A673 (cell line): ENCODE measurements around the gene PPP2R3B. TPM values are rescaled to one million over a fixed set of nuclear protein-coding genes. Genes with fewer than 3 reads are reported as not detected.

Source experiments
- BruUV-seq: library from RNA; stranded (reverse); fragments of 400-500 nt; replicated peaks from 2 replicates; lab custom pipeline; 2021; lab: Mats Ljungman, UMichigan
- CTCF ChIA-PET: fragments of 300-600 bp; sonication (Branson Sonifier 250); formaldehyde crosslinking; loops from one replicate; lab custom pipeline; 2022; ENCODE audit warnings: antibody characterized with exemption; lab: Charles Lee
- POLR2A ChIA-PET: fragments of 300-600 bp; sonication (Branson Sonifier 250); formaldehyde crosslinking; loops from one replicate; lab custom pipeline; 2022; ENCODE audit warnings: antibody characterized with exemption; ENCODE audit not compliant: low non-redundant PET; lab: Charles Lee
- DNase-seq: peaks from one replicate; pipeline ENCODE4 v3.0.0-alpha.2; 2015; ENCODE audit warnings: low spot score
- H3K27ac ChIP-seq: fragments of 200-600 bp; sonication (generic); 2 replicates; pipeline ENCODE4 v1.5.1; 2016; ENCODE audit warnings: mixed run types, low read depth, mild to moderate bottlenecking, mixed read lengths, antibody characterized with exemption, low read length; ENCODE audit not compliant: poor library complexity, severe bottlenecking
- H3K27me3 ChIP-seq: fragments of 200-600 bp; sonication (generic); replicated peaks from 2 replicates; pipeline ENCODE4 v1.6.1; 2017; ENCODE audit warnings: mixed run types, low read depth, mild to moderate bottlenecking, mixed read lengths, antibody characterized with exemption, low read length; ENCODE audit not compliant: insufficient read depth, poor library complexity
- H3K36me3 ChIP-seq: fragments of 200-600 bp; sonication (generic); 2 replicates; pipeline ENCODE4 v1.6.1; 2016; ENCODE audit warnings: mixed run types, mild to moderate bottlenecking, mixed read lengths, antibody characterized with exemption, low read length; ENCODE audit not compliant: insufficient read depth, poor library complexity, severe bottlenecking
- H3K4me1 ChIP-seq: fragments of 200-600 bp; sonication (generic); 2 replicates; pipeline ENCODE4 v1.6.1; 2017; ENCODE audit warnings: mixed run types, mild to moderate bottlenecking, mixed read lengths, antibody characterized with exemption, low read length; ENCODE audit not compliant: insufficient read depth, poor library complexity, severe bottlenecking
- H3K4me3 ChIP-seq: fragments of 200-600 bp; sonication (generic); 2 replicates; pipeline ENCODE4 v1.5.1; 2016; ENCODE audit warnings: low read depth, mixed run types, mild to moderate bottlenecking, mixed read lengths, low read length; ENCODE audit not compliant: poor library complexity, severe bottlenecking
- H3K9me3 ChIP-seq: fragments of 200-600 bp; sonication (generic); 2 replicates; pipeline ENCODE4 v1.6.1; 2016; ENCODE audit warnings: mixed run types, low read depth, mild to moderate bottlenecking, mixed read lengths, antibody characterized with exemption, low read length; ENCODE audit not compliant: poor library complexity, severe bottlenecking
- EZH2 ChIP-seq: fragments of 200-600 bp; sonication (generic); IDR thresholded peaks from 2 replicates; pipeline ENCODE4 v1.6.1; 2017; ENCODE audit warnings: borderline replicate concordance, low read depth, mild to moderate bottlenecking, mixed read lengths, antibody characterized with exemption, low read length; ENCODE audit not compliant: poor library complexity, severe bottlenecking
- intact Hi-C: fragments of 100-400 bp; cut with micrococcal nuclease; formaldehyde crosslinking; loops from one replicate; pipeline ENCODE4 v1.10.0; 2022; ENCODE audit not compliant: unreplicated experiment
- total RNA-seq: library from RNA; stranded (reverse); gene quantifications from 2 replicates; pipeline ENCODE4 v1.2.3, GENCODE V29; 2021
- TF ChIP-seq, protein P1 (sequence below): fragments of 300-800, 200-600 bp; sonication (generic); conservative IDR thresholded peaks from 2 replicates; pipeline ENCODE4 v1.5.1; 2017; ENCODE audit warnings: low read depth, mild to moderate bottlenecking, antibody characterized with exemption, low read length, moderate library complexity, mixed read lengths

Gene PPP2R3B
- total RNA-seq, 1 experiment from 2014 or later = 43.6 TPM

DNA sequence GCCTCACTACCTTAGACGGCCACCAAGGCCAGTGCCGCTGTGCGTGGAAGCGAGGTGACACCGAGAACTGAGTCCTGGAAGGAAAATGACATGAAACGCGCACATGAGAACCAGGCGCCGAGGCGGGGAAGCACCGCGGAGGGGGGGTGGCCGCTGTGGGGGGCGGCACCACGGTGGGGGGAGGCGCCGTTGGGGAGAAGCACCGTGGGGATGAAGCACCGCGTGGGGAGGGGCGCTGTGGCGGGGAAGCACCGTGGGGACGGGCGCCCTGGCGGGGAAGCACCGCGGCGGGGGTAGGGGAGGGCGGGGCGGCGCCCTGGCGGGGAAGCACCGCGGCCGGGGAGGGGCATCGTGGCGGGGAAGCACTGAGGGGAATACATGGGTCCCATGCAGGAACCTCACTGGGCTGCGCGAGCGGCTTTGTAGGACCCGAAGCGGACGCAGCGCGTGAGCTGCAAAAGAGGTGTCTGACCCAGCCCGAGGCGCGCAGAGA, 28.0 kb downstream of the PPP2R3B start:
- DNase-seq = no peak
- H3K9me3 ChIP-seq = no peaks in the 10 kb centered on the region
- no peak overlapping the region for H3K27ac ChIP-seq
- no peak for TF ChIP-seq EZH2
- TF ChIP-seq, protein P1, sequence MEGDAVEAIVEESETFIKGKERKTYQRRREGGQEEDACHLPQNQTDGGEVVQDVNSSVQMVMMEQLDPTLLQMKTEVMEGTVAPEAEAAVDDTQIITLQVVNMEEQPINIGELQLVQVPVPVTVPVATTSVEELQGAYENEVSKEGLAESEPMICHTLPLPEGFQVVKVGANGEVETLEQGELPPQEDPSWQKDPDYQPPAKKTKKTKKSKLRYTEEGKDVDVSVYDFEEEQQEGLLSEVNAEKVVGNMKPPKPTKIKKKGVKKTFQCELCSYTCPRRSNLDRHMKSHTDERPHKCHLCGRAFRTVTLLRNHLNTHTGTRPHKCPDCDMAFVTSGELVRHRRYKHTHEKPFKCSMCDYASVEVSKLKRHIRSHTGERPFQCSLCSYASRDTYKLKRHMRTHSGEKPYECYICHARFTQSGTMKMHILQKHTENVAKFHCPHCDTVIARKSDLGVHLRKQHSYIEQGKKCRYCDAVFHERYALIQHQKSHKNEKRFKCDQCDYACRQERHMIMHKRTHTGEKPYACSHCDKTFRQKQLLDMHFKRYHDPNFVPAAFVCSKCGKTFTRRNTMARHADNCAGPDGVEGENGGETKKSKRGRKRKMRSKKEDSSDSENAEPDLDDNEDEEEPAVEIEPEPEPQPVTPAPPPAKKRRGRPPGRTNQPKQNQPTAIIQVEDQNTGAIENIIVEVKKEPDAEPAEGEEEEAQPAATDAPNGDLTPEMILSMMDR = no peak
- no peaks in the 10 kb centered on the region for H3K36me3 ChIP-seq
- intact Hi-C loops = no loop called here
- no peaks in the 10 kb centered on the region for H3K4me1 ChIP-seq
- ChIA-PET POLR2A (no interaction called here), CTCF (no interaction called here)
- no TSS peak for BruUV-seq
- no peak overlapping the region for H3K4me3 ChIP-seq
- H3K27me3 ChIP-seq = no peaks in the 10 kb centered on the region

DNA sequence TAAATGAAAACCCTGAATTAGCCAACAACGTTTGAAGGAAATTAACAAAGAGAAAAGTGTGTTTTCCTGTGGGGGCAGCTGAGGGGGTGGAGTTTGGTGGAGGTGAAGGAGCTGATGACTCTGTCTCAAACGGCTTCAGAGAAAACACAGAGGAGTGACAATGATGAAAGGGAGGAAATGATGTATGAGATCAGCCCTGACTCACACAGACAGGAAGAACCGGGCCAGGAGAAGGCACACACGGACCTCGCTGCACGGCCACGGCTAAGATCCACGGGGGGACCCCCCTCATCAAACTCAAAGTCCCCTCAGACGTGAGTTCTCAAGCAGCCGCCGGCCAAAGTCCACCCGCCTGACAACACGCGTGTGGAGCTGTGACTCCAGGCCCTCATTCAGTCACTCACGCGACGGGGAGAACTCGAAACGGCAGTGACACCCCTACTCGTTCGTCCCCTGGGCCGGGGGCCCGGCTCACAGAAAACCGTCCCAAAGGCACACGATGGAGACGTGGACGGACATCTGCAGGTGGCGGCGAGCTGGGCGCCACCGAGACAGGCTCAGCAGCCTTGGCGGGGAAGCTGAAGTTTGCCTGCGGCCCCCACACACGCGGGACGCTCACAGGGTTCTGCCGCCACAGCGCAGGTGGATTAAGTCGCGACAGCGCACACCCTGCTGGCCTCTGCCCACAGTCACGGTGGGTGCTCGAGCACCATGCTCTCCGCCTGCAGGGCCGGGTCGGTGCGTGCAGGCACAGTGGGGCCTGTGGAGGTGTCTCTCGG, 28.8 kb downstream of the PPP2R3B start:
- Histone ChIP-seq H3K9me3 (no peaks in the 10 kb centered on the region), H3K4me3 (no peak overlapping the region), H3K36me3 (no peaks in the 10 kb centered on the region), H3K27me3 (no peaks in the 10 kb centered on the region), H3K27ac (no peak overlapping the region), H3K4me1 (no peaks in the 10 kb centered on the region)
- DNase-seq = peak; percentile 25
- BruUV-seq = no TSS peak
- TF ChIP-seq, protein P1 = no peak
- no peak for TF ChIP-seq EZH2
- ChIA-PET POLR2A (no interaction called here), CTCF (no interaction called here)
- intact Hi-C loops = no loop called here

DNA sequence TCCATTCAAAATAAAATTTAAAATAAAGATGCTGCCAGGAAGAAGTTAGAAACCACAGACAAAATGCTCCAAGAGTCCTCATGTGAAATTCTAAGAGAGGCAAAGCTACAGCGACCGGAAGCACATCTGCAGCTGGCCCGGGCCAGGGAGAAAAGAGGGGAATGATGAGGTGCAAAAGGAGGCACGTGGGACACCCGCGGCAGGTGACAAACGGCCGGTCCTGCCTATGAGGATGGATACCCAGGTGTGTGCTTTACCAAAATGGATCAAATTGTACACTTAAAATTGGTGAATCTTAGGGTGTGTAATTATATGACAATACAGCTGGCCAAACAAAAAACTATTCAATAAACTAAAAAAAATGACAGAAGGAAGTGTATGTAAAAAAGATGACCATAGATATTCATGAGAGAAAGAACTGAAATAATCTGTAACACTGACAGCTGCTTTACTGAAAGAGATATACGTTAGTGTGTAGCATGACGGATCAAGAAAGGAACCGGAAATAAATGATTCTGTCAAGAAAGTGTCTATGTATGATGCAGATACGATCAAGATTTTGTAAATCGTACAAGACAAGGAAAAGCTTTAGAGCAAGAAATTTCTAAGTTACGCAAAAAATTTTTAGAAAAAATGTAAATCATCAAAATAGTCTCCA, 29.5 kb downstream of the PPP2R3B start:
- TF ChIP-seq EZH2 = no peak
- TF ChIP-seq, protein P1 = no peak
- Histone ChIP-seq H3K27ac (no peak overlapping the region), H3K4me3 (no peak overlapping the region), H3K36me3 (no peaks in the 10 kb centered on the region), H3K27me3 (no peaks in the 10 kb centered on the region), H3K4me1 (no peaks in the 10 kb centered on the region), H3K9me3 (no peaks in the 10 kb centered on the region)
- DNase-seq = no peak
- CTCF ChIA-PET = no interaction called here
- POLR2A ChIA-PET = no interaction called here
- no TSS peak for BruUV-seq
- intact Hi-C loops = no loop called here
